SW 1271 (cell line): Measurements from ENCODE around the gene CAPN10.

Experiments
- DNase-seq, 2 experiments: peaks; one replicate each; lab custom pipeline; 2025; lab: John Stamatoyannopoulos, UW

Gene CAPN10

GRCh38 chr2:240589375-240589774 is 2.8 kb downstream of the CAPN10 start:
- DNase-seq, result no peak

GRCh38 chr2:240589850-240590525 is 3.5 kb downstream of the CAPN10 start:
- no peak for DNase-seq

- no peak for DNase-seq
Measured at GRCh38 chr2:240590681-240591111, 4.2 kb downstream of the CAPN10 start.

- no peak for DNase-seq
Measured at GRCh38 chr2:240591226-240591625, 4.7 kb downstream of the CAPN10 start.

GRCh38 chr2:240591784-240592183 is 5.2 kb downstream of the CAPN10 start:
- DNase-seq, result no peak

GRCh38 chr2:240593026-240593702 is 6.6 kb downstream of the CAPN10 start:
- DNase-seq, result no peak

GRCh38 chr2:240593703-240594451 is 7.3 kb downstream of the CAPN10 start:
- no peak for DNase-seq

GRCh38 chr2:240594511-240595380 is 8.2 kb downstream of the CAPN10 start:
- no peak for DNase-seq

GRCh38 chr2:240595381-240596079 is 9.0 kb downstream of the CAPN10 start:
- DNase-seq, result peak in 1 of 2 experiments; percentile 12

- no peak for DNase-seq
Measured at GRCh38 chr2:240596080-240596460, 9.5 kb downstream of the CAPN10 start.

- no peak for DNase-seq
Measured at GRCh38 chr2:240596491-240596931, 10.0 kb downstream of the CAPN10 start.

- DNase-seq, result no peak
Measured at GRCh38 chr2:240597054-240597418, 10.5 kb downstream of the CAPN10 start.

GRCh38 chr2:240597419-240598181 is 11.1 kb downstream of the CAPN10 start:
- no peak for DNase-seq

GRCh38 chr2:240598311-240598911 is 11.9 kb downstream of the CAPN10 start:
- no peak for DNase-seq

- DNase-seq, result no peak
Measured at GRCh38 chr2:240599141-240599583, 12.6 kb downstream of the CAPN10 start.

GRCh38 chr2:240600451-240600961 is 14.0 kb downstream of the CAPN10 start:
- DNase-seq, result no peak

- no peak for DNase-seq
Measured at GRCh38 chr2:240601061-240601830, 14.7 kb downstream of the CAPN10 start.

- DNase-seq, result no peak
Measured at GRCh38 chr2:240601831-240602160, 15.3 kb downstream of the CAPN10 start.
